H1 (cell line): ENCODE results near the gene CFDP1. TPM values are rescaled to one million over a fixed set of nuclear protein-coding genes. Genes with fewer than 3 reads are reported as not detected.

ENCODE experiments used
- CTCF ChIA-PET: fragments of 300-600 bp; sonication (Branson Sonifier 250); formaldehyde crosslinking; loops from one replicate; lab custom pipeline; 2021; ENCODE audit not compliant: partially characterized antibody; lab: Charles Lee
- POLR2A ChIA-PET: fragments of 300-600 bp; sonication (Branson Sonifier 250); formaldehyde crosslinking; loops from one replicate; lab custom pipeline; 2021; ENCODE audit warnings: inconsistent platforms; ENCODE audit not compliant: partially characterized antibody; lab: Charles Lee
- DNase-seq, 2 experiments: peaks; one replicate each; pipeline versions ENCODE4 v3.0.0 to v3.0.0-alpha.2; 2010 to 2022; ENCODE audit warnings: low spot score in 2 of 2, low read depth in 1 of 2, mixed read lengths in 1 of 2
- FAIRE-seq: peaks from 2 replicates; lab custom pipeline; 2011; peaks lifted over from hg19 to GRCh38; lab: Jason Lieb, UNC
- H2AFZ ChIP-seq: 2 replicates; pipeline ENCODE4 v1.8.1; 2012; ENCODE audit warnings: low read length, inconsistent platforms
- H2AK5ac ChIP-seq: 2 replicates; pipeline ENCODE4 v1.6.1; 2013; ENCODE audit warnings: low read depth, low read length
- H2BK120ac ChIP-seq: replicated peaks from 2 replicates; pipeline ENCODE3; 2013; ENCODE audit warnings: low read depth, low read length, inconsistent platforms
- H2BK12ac ChIP-seq: 2 replicates; pipeline ENCODE4 v1.6.1; 2013; ENCODE audit warnings: low read depth, low read length
- H2BK15ac ChIP-seq: 2 replicates; pipeline ENCODE4 v1.6.1; 2013; ENCODE audit warnings: low read length
- H2BK20ac ChIP-seq: 2 replicates; pipeline ENCODE4 v1.6.1; 2013; ENCODE audit warnings: low read length
- H2BK5ac ChIP-seq: 2 replicates; pipeline ENCODE4 v1.6.1; 2013; ENCODE audit warnings: low read depth, low read length
- H3K14ac ChIP-seq: 2 replicates; pipeline ENCODE4 v1.6.1; 2013; ENCODE audit warnings: inconsistent platforms; ENCODE audit not compliant: insufficient read length
- H3K18ac ChIP-seq: 2 replicates; pipeline ENCODE4 v1.6.1; 2013; ENCODE audit warnings: low read length; ENCODE audit errors: extremely low read depth
- H3K23ac ChIP-seq: 2 replicates; pipeline ENCODE4 v1.6.1; 2013; ENCODE audit warnings: inconsistent platforms; ENCODE audit not compliant: insufficient read length
- H3K23me2 ChIP-seq: 2 replicates; pipeline ENCODE4 v1.6.1; 2013; ENCODE audit warnings: low read depth, low read length
- H3K27ac ChIP-seq: 2 replicates; pipeline ENCODE4 v1.6.1; 2011; ENCODE audit warnings: low read depth, low read length, inconsistent platforms
- H3K27me3 ChIP-seq, 4 experiments: replicated peaks in 1 of 4; 1 replicate in 1 of 4; 2 replicates in 3 of 4; pipeline versions ENCODE4 v1.6.1 to v1.8.1; 2011 to 2013; ENCODE audit warnings: low read length in 3 of 4, mild to moderate bottlenecking in 3 of 4, inconsistent platforms in 2 of 4, mixed read lengths in 2 of 4, moderate library complexity in 1 of 4; ENCODE audit not compliant: control insufficient read depth in 3 of 4, insufficient read depth in 3 of 4; ENCODE audit errors: extremely low read depth in 1 of 4
- H3K36me3 ChIP-seq, 4 experiments: 2 replicates each; pipeline versions ENCODE4 v1.6.1 to v1.8.1; 2011 to 2013; ENCODE audit warnings: mild to moderate bottlenecking in 4 of 4, low read length in 3 of 4, moderate library complexity in 2 of 4, control low read depth in 1 of 4, inconsistent platforms in 1 of 4; ENCODE audit not compliant: insufficient read depth in 4 of 4, control insufficient read depth in 2 of 4
- H3K4ac ChIP-seq: replicated peaks from 2 replicates; pipeline ENCODE3; 2013; ENCODE audit warnings: low read length, low read depth, mixed read lengths, inconsistent platforms; ENCODE audit not compliant: insufficient read length
- H3K4me1 ChIP-seq, 4 experiments: replicated peaks in 1 of 4; 1 replicate in 1 of 4; 2 replicates in 3 of 4; pipeline versions ENCODE4 v1.6.1 to v1.8.1; 2011 to 2013; ENCODE audit warnings: low read length in 3 of 4, inconsistent platforms in 2 of 4, mixed read lengths in 1 of 4; ENCODE audit not compliant: insufficient read depth in 4 of 4, control insufficient read depth in 3 of 4
- H3K4me2 ChIP-seq, 2 experiments: 2 replicates each; pipeline versions ENCODE4 v1.6.1 to v1.8.1; 2011 to 2013; ENCODE audit warnings: low read depth in 2 of 2, low read length in 2 of 2, control low read depth in 1 of 2, inconsistent platforms in 1 of 2, mild to moderate bottlenecking in 1 of 2; ENCODE audit not compliant: insufficient read depth in 1 of 2
- H3K4me3 ChIP-seq, 4 experiments: fragments of 200-600, 300-600 bp in 1 of 4; sonication (generic), shearing (Covaris generic), sonication (Bioruptor Twin) in 1 of 4; 2 replicates each; pipeline versions ENCODE4 v1.5.1 to v1.8.1; 2011 to 2016; ENCODE audit warnings: low read length in 4 of 4, low read depth in 3 of 4, control low read depth in 2 of 4, inconsistent platforms in 2 of 4, mild to moderate bottlenecking in 2 of 4, mixed read lengths in 1 of 4, moderate library complexity in 1 of 4; ENCODE audit not compliant: insufficient read depth in 2 of 4; ENCODE audit errors: extremely low read depth in 1 of 4
- H3K56ac ChIP-seq: replicated peaks from 2 replicates; pipeline ENCODE3; 2013; ENCODE audit warnings: low read depth, mild to moderate bottlenecking, mixed read lengths, low read length, inconsistent platforms; ENCODE audit not compliant: insufficient read length
- H3K79me1 ChIP-seq: 2 replicates; pipeline ENCODE4 v1.6.1; 2013; ENCODE audit warnings: low read depth, low read length, control low read depth
- H3K79me2 ChIP-seq, 2 experiments: 2 replicates each; pipeline versions ENCODE4 v1.6.1 to v1.8.1; 2012 to 2013; ENCODE audit warnings: low read length in 2 of 2, mild to moderate bottlenecking in 2 of 2, inconsistent platforms in 1 of 2; ENCODE audit not compliant: insufficient read depth in 2 of 2, control insufficient read depth in 1 of 2
- H3K9ac ChIP-seq, 4 experiments: replicated peaks in 1 of 4; 1 replicate in 1 of 4; 2 replicates in 3 of 4; pipeline versions ENCODE4 v1.6.1 to v1.8.1; 2011 to 2013; ENCODE audit warnings: low read depth in 3 of 4, low read length in 3 of 4, control low read depth in 2 of 4, mild to moderate bottlenecking in 2 of 4, moderate library complexity in 2 of 4, inconsistent platforms in 1 of 4; ENCODE audit errors: extremely low read depth in 1 of 4
- H3K9me3 ChIP-seq, 2 experiments: 2 replicates each; pipeline versions ENCODE4 v1.6.1 to v1.8.1; 2012 to 2013; ENCODE audit warnings: mild to moderate bottlenecking in 2 of 2, moderate library complexity in 2 of 2, control low read depth in 1 of 2, inconsistent platforms in 1 of 2, low read depth in 1 of 2, low read length in 1 of 2, mixed read lengths in 1 of 2; ENCODE audit not compliant: insufficient read depth in 2 of 2
- H4K20me1 ChIP-seq, 2 experiments: replicated peaks in 1 of 2; 2 replicates each; pipeline versions ENCODE3 to v1.8.1; 2011 to 2013; ENCODE audit warnings: inconsistent platforms in 2 of 2, low read length in 2 of 2, mild to moderate bottlenecking in 1 of 2; ENCODE audit not compliant: insufficient read depth in 2 of 2, control insufficient read depth in 1 of 2
- H4K5ac ChIP-seq: 2 replicates; pipeline ENCODE4 v1.6.1; 2013; ENCODE audit warnings: low read length, low read depth, mixed read lengths, inconsistent platforms; ENCODE audit not compliant: insufficient read length
- H4K8ac ChIP-seq: 2 replicates; pipeline ENCODE4 v1.8.0; 2013; ENCODE audit warnings: mild to moderate bottlenecking, moderate library complexity, low read length, inconsistent platforms; ENCODE audit not compliant: insufficient read depth; ENCODE audit errors: extremely low read depth
- H4K91ac ChIP-seq: replicated peaks from 2 replicates; pipeline ENCODE3; 2013; ENCODE audit warnings: low read length, mixed read lengths, inconsistent platforms; ENCODE audit not compliant: insufficient read length
- CTBP2 ChIP-seq: IDR thresholded peaks from 2 replicates; pipeline ENCODE4 v1.7.0; 2011; ENCODE audit warnings: borderline replicate concordance, mild to moderate bottlenecking, moderate library complexity, mixed read lengths, low read length; ENCODE audit not compliant: insufficient read depth, insufficient read length
- CTCF ChIP-seq, 3 experiments: IDR thresholded peaks; 1 replicate in 2 of 3; 2 replicates in 1 of 3; pipeline versions ENCODE4 v1.5.1 to v1.6.1; 2011; ENCODE audit warnings: low read length in 3 of 3, mild to moderate bottlenecking in 3 of 3, inconsistent platforms in 2 of 3, low read depth in 1 of 3, moderate library complexity in 1 of 3; ENCODE audit not compliant: insufficient read depth in 1 of 3; ENCODE audit errors: control extremely low read depth in 1 of 3
- RAD21 ChIP-seq, 2 experiments: IDR thresholded peaks in 1 of 2; conservative IDR thresholded peaks in 1 of 2; 2 replicates each; pipeline ENCODE4 v1.6.1; 2011; ENCODE audit warnings: low read depth in 2 of 2, low read length in 2 of 2, improper control_type of control experiment in 1 of 2, inconsistent platforms in 1 of 2, mild to moderate bottlenecking in 1 of 2, moderate library complexity in 1 of 2
- WGBS, 2 experiments: shearing (Covaris generic) in 1 of 2; methylation state at CpG; one replicate each; pipeline versions ENCODE4 v1.1.6 to v1.1.7; 2013 to 2015; ENCODE audit warnings: low lambda C conversion rate in 2 of 2, mixed read lengths in 2 of 2, inconsistent platforms in 1 of 2, low coverage in 1 of 2, missing lambda C conversion rate in 1 of 2; ENCODE audit not compliant: insufficient replicate concordance in 2 of 2, insufficient coverage in 1 of 2, insufficient read length in 1 of 2; ENCODE audit errors: extremely low coverage in 1 of 2, missing lambda C conversion rate in 1 of 2; 5-methylcytosine and 5-hydroxymethylcytosine counted together
- polyA plus RNA-seq, 7 experiments: library from polyadenylated mRNA; depleted of rRNA in 3 of 7; stranded (reverse) in 5 of 7; unstranded in 2 of 7; fragments of >200 nt in 5 of 7; fragments of 200-250 nt in 2 of 7; gene quantifications; 1 replicate in 5 of 7; 2 replicates in 1 of 7; 4 replicates in 1 of 7; pipeline versions ENCODE4 v1.2.1 to v1.2.3, GENCODE V29; 2011 to 2013; ENCODE audit warnings: missing spikeins in 2 of 7, mixed read lengths in 2 of 7
- total RNA-seq: library from RNA; stranded (reverse); fragmentation: NEBNext Ultra II Directional; extraction: Animal tissue kit (Norgen Biotek cat#: 25700); gene quantifications from 2 replicates; pipeline ENCODE4 v1.2.1, GENCODE V29; 2021

The CFDP1 gene
- total and polyA plus RNA-seq, 2 of the 8 experiments (the other 6 are each of a cell fraction or from before 2014, with no cell fraction given): 25.5 to 77.3 TPM

- Histone ChIP-seq H2BK5ac (no peak overlapping the region), H2BK12ac (no peak overlapping the region), H3K79me1 (no peaks in the 10 kb centered on the region; the same call in 1 of the 2 replicates), H2BK20ac (no peak overlapping the region), H2AK5ac (no peak overlapping the region), H3K27ac (no peak overlapping the region), H3K9ac (no peak overlapping the region), H2BK120ac (no peak overlapping the region), H3K36me3 (peaks cover 0 to 19% (median 8%) of the 10 kb centered on the region in 4 experiments; a peak in 6 of 8 replicates), H3K79me2 (peaks cover 0 to 2% of the 10 kb centered on the region in 2 experiments; a peak in 1 of 4 replicates), H3K23ac (no peak overlapping the region), H3K23me2 (no peaks in the 10 kb centered on the region), H3K9me3 (no peaks in the 10 kb centered on the region), H3K4me2 (no peak overlapping the region), H3K56ac (no peak overlapping the region), H3K27me3 (no peaks in the 10 kb centered on the region), H4K5ac (no peak overlapping the region), H3K4me3 (no peak overlapping the region), H4K20me1 (peaks cover 0 to 2% of the 10 kb centered on the region in 2 experiments), H2BK15ac (no peak overlapping the region), H3K18ac (no peak overlapping the region), H3K4me1 (no peaks in the 10 kb centered on the region), H3K14ac (no peak overlapping the region), H3K4ac (no peak overlapping the region), H4K91ac (no peak overlapping the region), H4K8ac (no peak overlapping the region), H2AFZ (no peak overlapping the region)
- no peak for TF ChIP-seq CTBP2
- TF ChIP-seq CTCF (IDR thresholded peaks at IDR 0.05; ENCODE audit: control extremely low read depth in 1 of 3, insufficient read depth in 1 of 3, low read depth in 1 of 3, low read length in 3 of 3): peak in 2 of 3 experiments; percentile 13 to 57; a peak in 2 of 4 replicates
- TF ChIP-seq RAD21 (IDR thresholded peaks at IDR 0.05 in 1 of 2, conservative IDR thresholded peaks at IDR 0.05 in 1 of 2; ENCODE audit: low read depth in 2 of 2, low read length in 2 of 2): peak; percentile 26 to 33; a peak in 3 of 4 replicates
- WGBS, 2 experiments: 55% methylated on average over 3 of the region's 3 CpGs; no CpG with 5 or more reads in 1 of the 2 experiments
- FAIRE-seq (no peak), DNase-seq (no peak)
- POLR2A ChIA-PET: no interaction called here
- CTCF ChIA-PET: interaction anchor here (0.6 to 3.9 kb wide), 28 partner anchors 10 to 213 kb away, joined by 3 to 33 read pairs (median 4); no protein-coding TSS in a partner anchor
These were observed 30.4 kb downstream of the CFDP1 start for GRCh38 chr16:75402821-75403475.
